Cardiac septum (tissue), 1 donor: Measurements from ENCODE around the gene KCTD5. TPM values are rescaled to one million over a fixed set of nuclear protein-coding genes. Genes with fewer than 3 reads are reported as not detected.
A peak's percentile ranks its signal among the peaks of the same experiment; 100 is the strongest.
"Not testable (repeated sequence)": the region's sequence is repeated elsewhere in the genome, so short reads cannot be mapped to it uniquely, and the experiment has no call there.

ENCODE experiments used
- DNase-seq: peaks from one replicate; pipeline ENCODE4 v3.0.0-alpha.2; 2020; ENCODE audit warnings: low spot score
- intact Hi-C: fragments of 100-400 bp; cut with DNase I; formaldehyde crosslinking; loops from one replicate; pipeline ENCODE4 v1.14.0; 2022
- total RNA-seq: library from RNA; stranded (reverse); fragmentation: NEBNext Ultra II Directional; extraction: Animal tissue kit (Norgen Biotek cat#: 25700); gene quantifications from one replicate; pipeline ENCODE4 v1.2.1, GENCODE V29; 2021
- donor health status: DM: no; HTN: no; CAD: no.

KCTD5 gene
- total RNA-seq, 1 donor from 2014 or later = 13.9 TPM

GRCh38 chr16:2719328-2720063 is 37.2 kb downstream of the KCTD5 start:
- no peak for DNase-seq
- intact Hi-C loops = loop anchor here (2.0 to 10.0 kb wide), 3 partner anchors 33 to 145 kb away; partner anchors contain the start of genes KCTD5 and SRRM2

GRCh38 chr16:2720064-2720457 is 37.7 kb downstream of the KCTD5 start, which contains the start of gene PRSS27:
PRSS27 (minus strand) TSS chr16:2720224; CDS start chr16:2720160, 64 bp downstream.
- intact Hi-C loops = loop anchor here (2.0 to 10.0 kb wide), 3 partner anchors 33 to 145 kb away; partner anchors contain the start of genes KCTD5 and SRRM2

GRCh38 chr16:2720719-2721633 is 38.7 kb downstream of the KCTD5 start:
- intact Hi-C loops = loop anchor here (2.0 to 10.0 kb wide), 3 partner anchors 32 to 144 kb away; partner anchors contain the start of genes KCTD5 and SRRM2
- DNase-seq = peak; percentile 87

More at GRCh38 chr16:2720064-2720457, 37.7 kb downstream of the KCTD5 start, which contains the start of gene PRSS27:
- no peak for DNase-seq

GRCh38 chr16:2721634-2722173 is 39.4 kb downstream of the KCTD5 start:
- intact Hi-C loops = loop anchor here (2.0 to 10.0 kb wide), 3 partner anchors 31 to 143 kb away; partner anchors contain the start of genes KCTD5 and SRRM2
- DNase-seq = not testable (repeated sequence)

- intact Hi-C loops = loop anchor here (5.0 to 10.0 kb wide), 2 partner anchors 42 to 141 kb away; partner anchors contain the start of gene KCTD5
- DNase-seq = no peak
Measured at GRCh38 chr16:2724088-2724676, 41.9 kb downstream of the KCTD5 start.

- no peak for DNase-seq
- intact Hi-C loops = loop anchor here (5.0 to 10.0 kb wide), 2 partner anchors 43 to 140 kb away; partner anchors contain the start of gene KCTD5
Measured at GRCh38 chr16:2724816-2725348, 42.6 kb downstream of the KCTD5 start.

- intact Hi-C loops = loop anchor here (10.0 kb wide), 1 partner anchor 138 kb away; no protein-coding TSS in a partner anchor
- no peak for DNase-seq
Measured at GRCh38 chr16:2726923-2727322, 44.6 kb downstream of the KCTD5 start.

- no peak for DNase-seq
Measured at GRCh38 chr16:2728034-2728433, 45.7 kb downstream of the KCTD5 start.

GRCh38 chr16:2734844-2735515 is 52.7 kb downstream of the KCTD5 start:
- intact Hi-C loops = loop anchor here (10.0 kb wide), 1 partner anchor 50 kb away; the partner anchor contains the start of gene PRSS33
- DNase-seq = no peak

More at GRCh38 chr16:2728034-2728433, 45.7 kb downstream of the KCTD5 start:
- intact Hi-C loops = loop anchor here (10.0 kb wide), 1 partner anchor 137 kb away; no protein-coding TSS in a partner anchor

GRCh38 chr16:2736476-2737237 is 54.3 kb downstream of the KCTD5 start:
- no peak for DNase-seq
- intact Hi-C loops = loop anchor here (10.0 kb wide), 1 partner anchor 48 kb away; the partner anchor contains the start of gene PRSS33

- intact Hi-C loops = loop anchor here (10.0 kb wide), 1 partner anchor 48 kb away; the partner anchor contains the start of gene PRSS33
- DNase-seq = no peak
Measured at GRCh38 chr16:2737238-2737605, 54.9 kb downstream of the KCTD5 start.

GRCh38 chr16:2737895-2738418 is 55.6 kb downstream of the KCTD5 start:
- intact Hi-C loops = loop anchor here (10.0 kb wide), 1 partner anchor 47 kb away; the partner anchor contains the start of gene PRSS33
- DNase-seq = no peak

- intact Hi-C loops = loop anchor here (10.0 kb wide), 1 partner anchor 46 kb away; the partner anchor contains the start of gene PRSS33
- no peak for DNase-seq
Measured at GRCh38 chr16:2738615-2739014, 56.3 kb downstream of the KCTD5 start.

- intact Hi-C loops = loop anchor here (10.0 kb wide), 1 partner anchor 45 kb away; the partner anchor contains the start of gene PRSS33
- no peak for DNase-seq
Measured at GRCh38 chr16:2739625-2740430, 57.5 kb downstream of the KCTD5 start.

- DNase-seq = no peak
- intact Hi-C loops = no loop called here
Measured at GRCh38 chr16:2740476-2740875, 58.2 kb downstream of the KCTD5 start.

- no peak for DNase-seq
Measured at GRCh38 chr16:2741168-2741567, 58.8 kb downstream of the KCTD5 start.

More at GRCh38 chr16:2741168-2741567, 58.8 kb downstream of the KCTD5 start:
- intact Hi-C loops = no loop called here
